GM23248 (cell line): ENCODE measurements around the gene ZNF648. TPM values are rescaled to one million over a fixed set of nuclear protein-coding genes. Genes with fewer than 3 reads are reported as not detected.

Experiments used
- DNase-seq: peaks from one replicate; pipeline ENCODE4 v3.0.0-alpha.2; 2015
- H2AFZ ChIP-seq: fragments of 200-600 bp; sonication (generic); 2 replicates; pipeline ENCODE4 v1.6.1; 2016; ENCODE audit warnings: antibody characterized with exemption
- H3F3A ChIP-seq: fragments of 200-600 bp; sonication (generic); 2 replicates; pipeline ENCODE4 v1.6.1; 2016; ENCODE audit warnings: mild to moderate bottlenecking, antibody characterized with exemption, mixed run types; ENCODE audit not compliant: insufficient read depth
- H3K27ac ChIP-seq: fragments of 200-600 bp; sonication (generic); 2 replicates; pipeline ENCODE4 v1.5.1; 2016; ENCODE audit warnings: mild to moderate bottlenecking
- H3K27me3 ChIP-seq: fragments of 200-600 bp; sonication (generic); replicated peaks from 2 replicates; pipeline ENCODE4 v1.6.1; 2016; ENCODE audit warnings: mild to moderate bottlenecking; ENCODE audit not compliant: insufficient read depth
- H3K36me3 ChIP-seq: fragments of 200-600 bp; sonication (generic); 2 replicates; pipeline ENCODE4 v1.6.1; 2016; ENCODE audit warnings: low read depth, mild to moderate bottlenecking
- H3K4me1 ChIP-seq: fragments of 200-600 bp; sonication (generic); 2 replicates; pipeline ENCODE4 v1.6.1; 2016; ENCODE audit warnings: mild to moderate bottlenecking; ENCODE audit not compliant: insufficient read depth
- H3K4me2 ChIP-seq: fragments of 200-600 bp; sonication (generic); one replicate; pipeline ENCODE4 v1.6.1; 2016; ENCODE audit warnings: mild to moderate bottlenecking; ENCODE audit not compliant: unreplicated experiment
- H3K4me3 ChIP-seq: fragments of 200-600 bp; sonication (generic); 2 replicates; pipeline ENCODE4 v1.5.1; 2016; ENCODE audit warnings: mild to moderate bottlenecking
- H3K79me2 ChIP-seq: fragments of 200-600 bp; sonication (generic); 2 replicates; pipeline ENCODE4 v1.6.1; 2016; ENCODE audit warnings: mild to moderate bottlenecking; ENCODE audit not compliant: insufficient read depth
- H3K9ac ChIP-seq: fragments of 200-600 bp; sonication (generic); 2 replicates; pipeline ENCODE4 v1.6.1; 2016; ENCODE audit warnings: mild to moderate bottlenecking
- H3K9me2 ChIP-seq: fragments of 200-600 bp; sonication (generic); 2 replicates; pipeline ENCODE4 v1.6.1; 2016; ENCODE audit warnings: mixed run types, mild to moderate bottlenecking, moderate library complexity; ENCODE audit not compliant: insufficient read depth
- H3K9me3 ChIP-seq: fragments of 200-600 bp; sonication (generic); one replicate; pipeline ENCODE4 v1.6.1; 2017; ENCODE audit warnings: low read depth
- H4K20me1 ChIP-seq: fragments of 200-600 bp; sonication (generic); 2 replicates; pipeline ENCODE4 v1.6.0; 2016; ENCODE audit not compliant: insufficient read depth
- EZH2 ChIP-seq: fragments of 200-600 bp; sonication (generic); IDR thresholded peaks from 2 replicates; pipeline ENCODE4 v1.6.1; 2018; ENCODE audit warnings: antibody characterized with exemption, mild to moderate bottlenecking; ENCODE audit not compliant: insufficient read depth, poor library complexity, severe bottlenecking
- EZH2phosphoT487 ChIP-seq: fragments of 200-600 bp; sonication (generic); IDR thresholded peaks from 2 replicates; pipeline ENCODE4 v1.6.1; 2018; ENCODE audit warnings: antibody characterized with exemption, moderate library complexity, mild to moderate bottlenecking, low read depth; ENCODE audit not compliant: insufficient read depth
- WGBS, 2 experiments: methylation state at CpG; one replicate each; pipeline ENCODE4 v1.1.6; 2015 to 2017; ENCODE audit warnings: low lambda C conversion rate in 2 of 2, low coverage in 1 of 2; ENCODE audit errors: missing lambda C conversion rate in 2 of 2; 5-methylcytosine and 5-hydroxymethylcytosine counted together
- in situ Hi-C: fragments of 300-500 bp; cut with MboI; formaldehyde crosslinking; loops from 2 replicates; pipeline ENCODE4 v1.15.0; 2020
- polyA plus RNA-seq: library from polyadenylated mRNA; unstranded; fragments of >200 nt; fragmentation: Nextera tagmentation; extraction: Ambion mirVana; gene quantifications from 2 replicates; pipeline ENCODE4 v1.2.1, GENCODE V29; 2016
- total RNA-seq: library from RNA; depleted of rRNA; stranded (reverse); fragments of >200 nt; shearing (Covaris generic); gene quantifications from 2 replicates; pipeline ENCODE4 v1.2.3, GENCODE V29; 2014

ZNF648 gene
- total and polyA plus RNA-seq, 2 experiments from 2014 or later, result not detected

- Histone ChIP-seq H3K9me2 (no peaks in the 10 kb centered on the region), H2AFZ (no peak overlapping the region), H3K79me2 (no peaks in the 10 kb centered on the region), H3K9me3 (no peaks in the 10 kb centered on the region), H3K4me3 (no peak overlapping the region), H4K20me1 (no peaks in the 10 kb centered on the region), H3K4me2 (no peak overlapping the region), H3K4me1 (no peaks in the 10 kb centered on the region), H3K27me3 (no peaks in the 10 kb centered on the region), H3F3A (no peaks in the 10 kb centered on the region), H3K36me3 (no peaks in the 10 kb centered on the region), H3K27ac (no peak overlapping the region), H3K9ac (no peak overlapping the region)
- no peak for TF ChIP-seq EZH2
- no peak for TF ChIP-seq EZH2phosphoT487
- 87 to 90% methylated on average over 3 of the region's 3 CpGs for WGBS, 2 experiments
- in situ Hi-C loops, result no loop called here
- no peak for DNase-seq
Measured at GRCh38 chr1:182004601-182005000, 56.9 kb downstream of the ZNF648 start.
